Daoy (cell line): Measurements from ENCODE around the gene VEGFB. TPM values are rescaled to one million over a fixed set of nuclear protein-coding genes. Genes with fewer than 3 reads are reported as not detected.

Experiments
- DNase-seq: peaks from one replicate; pipeline ENCODE4 v3.0.0-alpha.2; 2015; ENCODE audit warnings: low read depth
- total RNA-seq: library from RNA; depleted of rRNA; stranded (reverse); fragments of >200 nt; shearing (Covaris generic); gene quantifications from 2 replicates; pipeline ENCODE4 v1.2.3, GENCODE V29; 2014; rRNA removed

The VEGFB gene
- total RNA-seq, 1 experiment from 2014 or later, result 8.9 TPM

DNA sequence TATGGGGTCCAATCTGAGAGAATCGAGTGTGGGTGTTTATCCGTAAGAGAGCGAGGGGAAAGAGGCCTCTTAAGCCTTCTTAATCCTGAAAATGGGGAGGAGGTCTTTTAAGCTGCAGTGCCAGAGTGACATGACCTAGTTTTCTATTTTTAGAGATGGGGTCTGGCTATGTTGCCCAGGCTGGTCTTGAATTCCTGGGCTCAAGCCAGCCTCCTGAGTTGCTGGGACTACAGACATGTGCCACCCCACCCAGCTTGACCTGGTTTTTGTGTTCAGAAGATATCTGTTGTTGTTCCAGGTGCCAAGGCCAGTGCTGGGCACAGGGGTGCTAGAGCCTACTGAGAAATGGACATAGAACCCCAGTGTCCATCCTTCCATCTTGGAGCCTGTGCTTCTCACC lies 48.7 kb downstream of the VEGFB start:
- no peak for DNase-seq

DNA sequence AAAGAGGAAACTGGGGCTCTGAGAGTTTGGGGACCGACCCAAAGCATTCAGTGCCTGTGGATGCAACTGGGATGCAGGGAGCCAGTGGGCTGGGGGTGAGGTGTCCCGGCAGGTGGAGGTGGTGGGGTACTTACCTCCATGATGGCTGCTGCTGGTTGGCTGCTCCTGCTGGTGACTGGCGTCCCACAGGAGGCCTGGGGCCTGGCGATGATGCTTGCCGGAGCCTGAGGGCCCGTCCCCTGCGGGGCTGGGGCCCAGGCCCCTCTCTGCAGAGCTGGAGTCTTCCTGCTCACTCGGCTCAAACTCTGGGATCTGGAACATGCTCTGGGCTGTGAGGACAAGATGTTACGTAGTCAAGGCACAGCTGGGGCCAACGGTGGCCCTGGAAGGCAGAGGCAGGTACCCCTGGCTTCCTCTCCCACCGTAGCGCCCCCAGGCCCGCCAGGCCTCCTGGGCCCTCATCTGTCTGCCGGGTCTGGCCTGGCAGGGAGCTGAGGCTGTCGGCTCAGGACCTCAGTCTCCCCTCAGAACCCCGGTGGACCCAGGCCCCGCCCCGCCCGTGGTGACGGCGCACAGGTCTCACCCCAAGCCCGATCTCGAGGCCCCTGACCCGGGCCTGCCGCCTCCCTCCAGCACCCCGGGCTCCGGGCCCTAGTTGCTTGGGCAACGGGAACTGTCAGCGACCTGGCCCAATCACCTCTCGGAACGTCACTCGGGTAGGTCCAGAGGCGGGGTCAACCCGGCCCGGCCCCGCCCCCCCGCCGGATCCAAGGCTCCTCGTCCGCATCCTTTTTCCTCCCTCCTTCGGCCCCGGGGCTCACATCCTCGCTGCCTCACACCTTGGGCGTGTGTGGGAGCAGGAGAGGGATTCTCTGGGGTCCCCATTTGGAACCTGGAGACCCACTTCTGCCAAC lies 49.9 kb downstream of the VEGFB start, which contains the start of gene BAD:
Gene BAD, minus strand, starts transcription at position 618 of the 914 bp plus-strand sequence. Its CDS starts 297 bp downstream, at position 321.
- DNase-seq, result peak; percentile 95

DNA sequence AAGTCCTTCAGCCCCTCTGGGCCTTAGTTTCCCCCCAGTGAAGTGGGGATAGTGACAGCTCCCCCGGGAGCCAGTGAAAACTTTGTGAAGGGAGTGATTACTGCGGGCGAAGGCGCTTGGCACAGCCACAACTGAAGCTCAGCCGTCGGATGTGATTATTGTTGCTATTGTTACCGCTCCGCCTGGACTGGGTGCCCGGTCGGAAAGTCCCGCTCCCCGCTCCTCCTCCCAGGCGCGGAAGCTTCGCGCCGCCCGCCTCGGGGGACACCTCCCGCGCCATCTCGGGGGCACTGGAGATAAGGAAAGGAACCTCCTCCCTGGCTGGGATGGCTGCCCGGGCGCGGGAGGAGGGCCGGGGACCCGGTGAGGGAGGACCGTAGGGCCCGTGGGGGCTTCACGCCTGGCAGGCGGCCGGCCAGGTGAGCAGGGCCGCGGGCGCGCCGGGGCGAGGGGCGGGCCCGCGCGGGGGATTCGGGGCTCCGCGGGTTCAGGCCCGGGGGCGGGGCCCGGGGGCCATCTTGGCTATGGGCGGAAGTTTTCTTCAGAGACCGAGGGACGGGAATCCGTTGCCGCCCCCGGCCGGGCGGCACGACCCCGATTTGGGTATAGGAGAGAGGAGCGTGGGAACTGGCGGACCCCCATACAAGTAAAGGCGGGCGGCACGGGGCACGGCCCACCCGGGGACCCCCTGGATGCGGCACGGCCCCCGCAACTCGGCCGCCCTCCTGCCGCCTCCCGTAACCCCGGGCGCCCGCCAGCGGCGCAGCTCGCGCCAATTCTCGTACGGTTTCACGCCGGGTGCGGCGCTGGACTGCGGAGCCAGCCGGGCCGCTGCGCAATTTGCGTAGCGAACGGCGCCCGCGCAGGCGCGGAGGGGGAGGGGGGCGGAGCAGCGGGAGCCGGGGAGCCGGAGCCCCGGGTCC lies 50.8 kb downstream of the VEGFB start, which contains the start of gene GPR137:
Gene GPR137, plus strand, starts transcription at position 887 of the 923 bp plus-strand sequence. CDS start 677 bp downstream, outside the sequence.
- peak; percentile 77 for DNase-seq

DNA sequence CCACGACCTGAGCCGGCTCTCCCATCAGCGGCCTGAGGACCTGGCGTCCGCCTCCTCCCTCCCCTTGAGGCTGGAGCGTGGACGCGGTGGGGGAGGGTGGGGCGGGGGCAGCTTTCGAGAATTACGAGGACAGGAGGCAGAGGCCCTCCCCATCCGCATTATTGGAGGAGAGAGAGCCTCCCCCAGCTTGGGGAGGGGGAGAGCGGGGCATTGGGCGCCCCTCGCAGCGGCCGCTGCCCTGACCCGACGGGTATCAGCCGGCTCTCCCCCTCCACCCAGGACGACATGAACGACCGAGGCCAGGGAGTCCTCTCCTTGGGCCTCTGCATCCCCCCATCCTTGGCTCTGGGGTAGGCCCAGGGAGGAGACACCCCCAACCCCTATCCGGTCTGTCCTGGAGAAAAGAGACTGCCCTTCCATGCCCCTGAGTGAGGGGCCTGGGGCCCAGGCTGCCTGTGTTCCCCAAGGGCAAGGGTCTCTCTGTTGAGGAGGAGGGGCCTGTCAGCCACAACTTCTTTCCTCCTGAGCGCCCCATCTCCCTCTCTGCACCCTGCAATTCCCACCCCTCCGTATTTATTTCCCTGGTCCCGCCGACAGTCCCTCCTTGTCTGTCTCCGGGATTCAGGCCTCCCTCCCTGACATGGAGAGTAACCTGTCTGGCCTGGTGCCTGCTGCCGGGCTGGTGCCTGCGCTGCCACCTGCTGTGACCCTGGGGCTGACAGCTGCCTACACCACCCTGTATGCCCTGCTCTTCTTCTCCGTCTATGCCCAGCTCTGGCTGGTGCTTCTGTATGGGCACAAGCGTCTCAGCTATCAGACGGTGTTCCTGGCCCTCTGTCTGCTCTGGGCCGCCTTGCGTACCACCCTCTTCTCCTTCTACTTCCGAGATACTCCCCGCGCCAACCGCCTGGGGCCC lies 51.8 kb downstream of the VEGFB start:
- DNase-seq, result peak; percentile 33

DNA sequence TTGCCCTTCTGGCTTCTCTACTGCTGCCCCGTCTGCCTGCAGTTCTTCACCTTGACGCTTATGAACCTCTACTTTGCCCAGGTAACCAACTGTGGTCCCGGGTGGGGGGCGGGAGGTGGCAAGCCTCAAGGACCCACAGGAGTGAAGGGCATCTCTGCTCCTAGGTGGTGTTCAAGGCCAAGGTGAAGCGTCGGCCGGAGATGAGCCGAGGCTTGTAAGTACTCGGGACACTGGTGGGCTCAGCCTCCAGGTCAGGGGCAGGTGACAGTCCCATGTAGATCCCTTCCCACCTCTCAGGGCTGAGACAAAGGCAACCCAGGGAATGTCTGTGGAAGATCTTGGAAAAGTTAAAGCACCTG lies 52.4 kb downstream of the VEGFB start:
- DNase-seq, result no peak

DNA sequence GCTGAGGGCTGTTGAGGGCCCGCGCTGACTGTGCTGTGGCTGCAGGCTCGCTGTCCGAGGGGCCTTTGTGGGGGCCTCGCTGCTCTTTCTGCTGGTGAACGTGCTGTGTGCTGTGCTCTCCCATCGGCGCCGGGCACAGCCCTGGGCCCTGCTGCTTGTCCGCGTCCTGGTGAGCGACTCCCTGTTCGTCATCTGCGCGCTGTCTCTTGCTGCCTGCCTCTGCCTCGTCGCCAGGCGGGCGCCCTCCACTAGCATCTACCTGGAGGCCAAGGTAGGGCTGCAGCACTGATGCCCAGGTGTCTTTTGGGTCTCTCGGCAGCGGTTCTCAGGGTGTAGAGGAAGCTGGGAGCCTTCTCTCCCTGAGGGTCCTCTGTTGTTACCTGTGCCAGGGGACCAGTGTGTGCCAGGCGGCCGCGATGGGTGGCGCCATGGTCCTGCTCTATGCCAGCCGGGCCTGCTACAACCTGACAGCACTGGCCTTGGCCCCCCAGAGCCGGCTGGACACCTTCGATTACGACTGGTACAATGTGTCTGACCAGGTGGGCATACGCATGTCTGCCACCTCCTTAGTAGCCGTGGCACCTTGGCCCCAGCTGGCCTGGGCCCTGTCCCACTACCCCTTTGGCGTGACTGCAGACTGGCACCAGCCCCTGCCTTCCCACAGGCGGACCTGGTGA lies 53.4 kb downstream of the VEGFB start:
- no peak for DNase-seq

DNA sequence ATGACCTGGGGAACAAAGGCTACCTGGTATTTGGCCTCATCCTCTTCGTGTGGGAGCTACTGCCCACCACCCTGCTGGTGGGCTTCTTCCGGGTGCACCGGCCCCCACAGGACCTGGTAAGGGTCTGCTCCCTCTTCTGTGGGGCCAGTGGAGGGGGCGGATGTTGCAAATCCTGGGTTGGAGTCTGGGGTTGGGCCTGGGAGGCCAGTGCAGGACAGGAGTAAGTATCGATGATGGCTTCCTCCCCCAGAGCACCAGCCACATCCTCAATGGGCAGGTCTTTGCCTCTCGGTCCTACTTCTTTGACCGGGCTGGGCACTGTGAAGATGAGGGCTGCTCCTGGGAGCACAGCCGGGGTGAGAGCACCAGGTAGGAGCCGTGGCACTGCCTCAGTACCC lies 54.0 kb downstream of the VEGFB start:
- DNase-seq, result no peak

Other genes starting within 250 kb of the VEGFB start
- 30.7 and 36.9 TPM in 2 replicates for gene OTUB1, start 248.1 kb upstream of the VEGFB start, total RNA-seq
- gene FLRT1, start 198.7 kb upstream of the VEGFB start, total RNA-seq, result not detected in 2 replicates
- 19.4 and 47.1 TPM in 2 replicates for gene MACROD1, start 68.5 kb upstream of the VEGFB start, total RNA-seq
- gene STIP1, start 48.4 kb upstream of the VEGFB start, total RNA-seq, result 283 and 358 TPM in 2 replicates
- gene FERMT3, start 27.9 kb upstream of the VEGFB start, total RNA-seq, result 3.0 and 5.7 TPM in 2 replicates
- gene TRPT1, start 8.4 kb upstream of the VEGFB start, total RNA-seq, result 19.8 and 19.9 TPM in 2 replicates
- gene NUDT22, start 8.3 kb upstream of the VEGFB start, total RNA-seq, result 43.1 and 51.3 TPM in 2 replicates
- gene DNAJC4, start 4.0 kb upstream of the VEGFB start, total RNA-seq, result 1.7 and 2.7 TPM in 2 replicates
- 18.8 and 102 TPM in 2 replicates for gene FKBP2, start 6.5 kb downstream of the VEGFB start, total RNA-seq
- 414 and 421 TPM in 2 replicates for gene PPP1R14B, start 12.4 kb downstream of the VEGFB start, total RNA-seq
- 11.5 and 13.2 TPM in 2 replicates for gene PLCB3, start 16.9 kb downstream of the VEGFB start, total RNA-seq
- 63.5 and 65.9 TPM in 2 replicates for gene BAD, start 50.1 kb downstream of the VEGFB start, total RNA-seq
- 14.3 and 24.6 TPM in 2 replicates for gene GPR137, start 51.3 kb downstream of the VEGFB start, total RNA-seq
- gene KCNK4, start 56.7 kb downstream of the VEGFB start, total RNA-seq, result 0.23 TPM in 1 of 2 replicates, not detected in the other
- gene CATSPERZ, start 65.8 kb downstream of the VEGFB start, total RNA-seq, result 0.23 and 6.0 TPM in 2 replicates
- 35.0 and 37.5 TPM in 2 replicates for gene ESRRA, start 70.9 kb downstream of the VEGFB start, total RNA-seq
- 565 and 690 TPM in 2 replicates for gene TRMT112, start 83.0 kb downstream of the VEGFB start, total RNA-seq
- gene PRDX5, start 83.5 kb downstream of the VEGFB start, total RNA-seq, result 213 and 229 TPM in 2 replicates
- gene CCDC88B, start 105.6 kb downstream of the VEGFB start, total RNA-seq, result 1.7 and 2.1 TPM in 2 replicates
- 28.7 and 38.6 TPM in 2 replicates for gene RPS6KA4, start 124.6 kb downstream of the VEGFB start, total RNA-seq